Mucosa of descending colon (tissue), 3 donors: Measurements from ENCODE around the gene ERCC6L. TPM values are rescaled to one million over a fixed set of nuclear protein-coding genes. Genes with fewer than 3 reads are reported as not detected.
"Not testable (repeated sequence)": the region's sequence is repeated elsewhere in the genome, so short reads cannot be mapped to it uniquely, and the experiment has no call there.

Experiments
- ATAC-seq: fragments of 200-7000 bp; cut with Tn5 transposase; one replicate; pipeline ENCODE4 v1.9.1; 2020; ENCODE audit warnings: mild to moderate bottlenecking, moderate library complexity
- DNase-seq, 3 donors: peaks; one replicate each; pipeline ENCODE4 v3.0.0-alpha.2; 2020
- H3K36me3 ChIP-seq: fragments of 200-600 bp; one replicate; pipeline ENCODE4 v1.8.0; 2021; ENCODE audit warnings: low read depth, mild to moderate bottlenecking
- H3K4me1 ChIP-seq: fragments of 200-600 bp; one replicate; pipeline ENCODE4 v1.8.0; 2021; ENCODE audit warnings: low read depth, mild to moderate bottlenecking
- H3K4me3 ChIP-seq: fragments of 200-600 bp; one replicate; pipeline ENCODE4 v1.8.0; 2021; ENCODE audit warnings: mild to moderate bottlenecking
- H3K9me3 ChIP-seq: fragments of 200-600 bp; one replicate; pipeline ENCODE4 v1.8.0; 2021; ENCODE audit warnings: mild to moderate bottlenecking
- intact Hi-C, 2 donors: fragments of 100-400 bp; cut with DNase I in 1 of 2; cut with micrococcal nuclease in 1 of 2; formaldehyde crosslinking; loops; one replicate each; pipeline versions ENCODE4 v1.11.0 to v1.11.1; 2022; cut with DNase I, micrococcal nuclease
- total RNA-seq, 3 donors: library from RNA; stranded (reverse); fragmentation: NEBNext Ultra II Directional in 2 of 3; extraction: Animal tissue kit (Norgen Biotek cat#: 25700) in 2 of 3; gene quantifications; one replicate each; pipeline versions ENCODE4 v1.2.1 to v1.2.4, GENCODE V29; 2021 to 2023
- TF ChIP-seq, protein P1 (sequence below): fragments of 200-600 bp; IDR thresholded peaks from one replicate; pipeline ENCODE4 v1.8.0; 2022; ENCODE audit warnings: antibody characterized with exemption, mild to moderate bottlenecking
- donor health status: DM: no; HTN: no; CAD: no; lungs with moderate emphysema.
- donor health status: DM: no; HTN: no; CAD: no.
- donor health status: DM: no; HTN: yes; CAD: no.

The ERCC6L gene
- total RNA-seq, 3 donors from 2014 or later, result 0.22 to 2.6 (median 0.64) TPM

DNA sequence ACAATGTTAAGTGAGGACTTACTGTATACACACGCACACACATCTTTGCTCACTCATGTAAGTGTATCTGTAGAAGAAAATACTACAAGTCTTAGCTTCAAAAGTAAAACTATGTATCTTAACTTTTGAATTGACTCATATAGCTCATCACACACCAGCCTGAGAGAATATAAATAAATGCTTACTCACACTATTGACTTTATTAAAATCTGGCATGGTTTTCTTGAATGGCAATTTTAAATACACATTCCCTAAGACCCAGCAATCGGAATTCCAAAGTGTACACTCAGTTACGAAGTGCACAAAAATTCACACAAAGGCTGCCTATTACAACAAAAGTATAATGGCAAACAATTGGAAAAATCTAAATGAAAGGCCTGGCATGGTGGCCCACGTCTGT lies 2.0 kb downstream of the ERCC6L start:
- H3K9me3 ChIP-seq, result no peaks in the 10 kb centered on the region
- no peaks in the 10 kb centered on the region for H3K36me3 ChIP-seq
- ATAC-seq (no peak), DNase-seq (no peak)
- H3K4me1 ChIP-seq, result no peaks in the 10 kb centered on the region
- TF ChIP-seq, protein P1, sequence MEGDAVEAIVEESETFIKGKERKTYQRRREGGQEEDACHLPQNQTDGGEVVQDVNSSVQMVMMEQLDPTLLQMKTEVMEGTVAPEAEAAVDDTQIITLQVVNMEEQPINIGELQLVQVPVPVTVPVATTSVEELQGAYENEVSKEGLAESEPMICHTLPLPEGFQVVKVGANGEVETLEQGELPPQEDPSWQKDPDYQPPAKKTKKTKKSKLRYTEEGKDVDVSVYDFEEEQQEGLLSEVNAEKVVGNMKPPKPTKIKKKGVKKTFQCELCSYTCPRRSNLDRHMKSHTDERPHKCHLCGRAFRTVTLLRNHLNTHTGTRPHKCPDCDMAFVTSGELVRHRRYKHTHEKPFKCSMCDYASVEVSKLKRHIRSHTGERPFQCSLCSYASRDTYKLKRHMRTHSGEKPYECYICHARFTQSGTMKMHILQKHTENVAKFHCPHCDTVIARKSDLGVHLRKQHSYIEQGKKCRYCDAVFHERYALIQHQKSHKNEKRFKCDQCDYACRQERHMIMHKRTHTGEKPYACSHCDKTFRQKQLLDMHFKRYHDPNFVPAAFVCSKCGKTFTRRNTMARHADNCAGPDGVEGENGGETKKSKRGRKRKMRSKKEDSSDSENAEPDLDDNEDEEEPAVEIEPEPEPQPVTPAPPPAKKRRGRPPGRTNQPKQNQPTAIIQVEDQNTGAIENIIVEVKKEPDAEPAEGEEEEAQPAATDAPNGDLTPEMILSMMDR, result no peak
- no peak overlapping the region for H3K4me3 ChIP-seq
- intact Hi-C loops, result no loop called here

DNA sequence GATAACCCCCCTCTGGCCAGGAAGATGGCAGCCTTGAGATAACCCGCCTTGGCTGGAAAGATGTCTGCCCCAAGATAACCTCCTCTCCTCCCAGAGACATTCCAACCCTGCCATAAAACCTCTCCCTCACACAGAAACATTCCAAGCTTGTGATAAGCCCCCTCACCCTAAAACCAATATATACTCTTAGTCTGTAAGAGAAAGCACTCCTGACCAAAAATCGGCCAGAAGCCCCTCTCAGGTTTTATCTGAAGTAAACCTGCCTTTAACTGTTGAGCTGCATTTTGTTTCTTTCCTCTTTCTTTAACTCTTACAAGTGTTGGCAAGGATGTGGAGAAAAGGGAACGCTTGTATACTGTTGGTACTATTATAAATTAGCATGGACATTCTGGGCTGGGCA lies 8.5 kb downstream of the ERCC6L start:
- intact Hi-C loops, result no loop called here
- no peak overlapping the region for H3K4me3 ChIP-seq
- no peaks in the 10 kb centered on the region for H3K4me1 ChIP-seq
- DNase-seq (no peak), ATAC-seq (no peak)
- TF ChIP-seq, protein P1, result no peak
- no peaks in the 10 kb centered on the region for H3K36me3 ChIP-seq
- H3K9me3 ChIP-seq, result no peaks in the 10 kb centered on the region

DNA sequence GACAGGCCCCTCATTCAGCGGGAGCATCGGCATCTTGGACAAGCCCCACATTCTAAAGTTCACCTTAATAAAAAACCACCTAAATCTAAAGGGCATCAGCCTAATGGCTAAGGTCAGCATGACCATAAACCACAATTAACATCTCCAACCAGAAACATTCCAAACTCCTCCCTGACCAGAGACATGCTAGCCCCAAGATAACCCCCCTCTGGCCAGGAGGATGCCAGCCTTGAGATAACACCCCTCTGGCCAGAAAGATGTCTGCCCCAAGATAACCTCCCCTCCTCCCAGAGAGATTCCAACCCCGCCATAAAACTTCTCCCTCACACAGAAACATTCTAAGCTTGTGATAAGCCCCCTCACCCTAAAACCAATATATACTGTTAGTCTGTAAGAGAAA lies 18.5 kb downstream of the ERCC6L start:
- ATAC-seq, intact Hi-C loops, H3K9me3 ChIP-seq, H3K4me1 ChIP-seq, DNase-seq, H3K36me3 ChIP-seq, H3K4me3 ChIP-seq: not testable (repeated sequence)

DNA sequence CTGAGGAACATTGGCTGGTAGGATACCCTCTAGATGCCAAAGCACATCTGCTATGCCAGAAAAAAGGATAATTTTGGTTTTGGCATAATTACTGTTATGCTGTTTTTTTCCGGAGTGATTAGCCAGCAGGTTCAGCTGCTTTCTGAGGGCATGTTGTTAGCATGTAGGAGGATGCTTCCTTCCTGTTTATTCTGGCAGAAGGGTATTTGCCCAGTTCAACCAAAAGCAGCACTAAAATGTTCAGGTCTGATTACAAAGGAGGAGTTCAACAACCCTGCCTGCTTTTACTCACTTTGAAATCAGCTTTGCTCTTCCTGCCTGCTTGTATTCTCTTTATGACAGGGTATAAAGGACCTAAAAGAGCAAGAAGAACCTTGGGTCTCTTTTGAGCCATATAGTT lies 21.9 kb downstream of the ERCC6L start:
- Histone ChIP-seq H3K36me3 (no peaks in the 10 kb centered on the region), H3K4me3 (no peak overlapping the region), H3K9me3 (no peaks in the 10 kb centered on the region), H3K4me1 (no peaks in the 10 kb centered on the region)
- TF ChIP-seq, protein P1, result no peak
- intact Hi-C loops, result no loop called here
- DNase-seq (no peak), ATAC-seq (no peak)

DNA sequence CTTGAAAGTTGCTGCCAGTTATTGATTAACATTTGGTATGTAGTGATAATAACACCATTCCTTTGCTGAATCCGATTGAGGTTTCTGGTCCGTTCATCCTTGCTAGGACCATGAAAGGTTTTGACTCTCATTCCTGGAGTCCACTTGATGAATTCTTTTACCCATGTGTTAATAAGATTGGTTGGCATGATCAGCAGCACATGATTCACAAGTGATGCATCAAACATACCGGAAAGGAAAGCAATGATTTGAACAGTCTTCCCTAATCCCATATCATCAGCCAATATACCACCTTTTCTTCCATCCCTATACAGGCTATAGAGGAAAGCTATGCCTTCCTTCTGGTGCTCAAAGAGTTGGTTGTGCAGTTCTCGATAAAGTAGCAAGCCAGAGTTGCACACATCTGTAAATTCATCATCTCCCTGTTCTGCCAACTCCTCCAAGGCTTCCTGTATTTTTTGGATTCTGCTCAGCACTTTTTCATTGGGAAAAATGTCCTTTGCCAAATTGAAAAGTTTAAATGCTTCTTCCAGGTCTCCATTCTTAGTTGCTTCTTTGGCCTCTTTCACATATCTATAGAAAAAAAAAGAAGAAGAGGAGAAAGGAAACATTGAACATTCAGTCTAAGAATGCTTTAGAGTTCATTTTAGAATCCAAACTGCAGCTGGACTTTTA lies 30.6 kb downstream of the ERCC6L start:
- TF ChIP-seq, protein P1, result no peak
- H3K4me3 ChIP-seq, result no peak overlapping the region
- no peaks in the 10 kb centered on the region for H3K9me3 ChIP-seq
- no peaks in the 10 kb centered on the region for H3K36me3 ChIP-seq
- no peak for DNase-seq
- ATAC-seq, result no peak
- intact Hi-C loops, result no loop called here
- no peaks in the 10 kb centered on the region for H3K4me1 ChIP-seq

DNA sequence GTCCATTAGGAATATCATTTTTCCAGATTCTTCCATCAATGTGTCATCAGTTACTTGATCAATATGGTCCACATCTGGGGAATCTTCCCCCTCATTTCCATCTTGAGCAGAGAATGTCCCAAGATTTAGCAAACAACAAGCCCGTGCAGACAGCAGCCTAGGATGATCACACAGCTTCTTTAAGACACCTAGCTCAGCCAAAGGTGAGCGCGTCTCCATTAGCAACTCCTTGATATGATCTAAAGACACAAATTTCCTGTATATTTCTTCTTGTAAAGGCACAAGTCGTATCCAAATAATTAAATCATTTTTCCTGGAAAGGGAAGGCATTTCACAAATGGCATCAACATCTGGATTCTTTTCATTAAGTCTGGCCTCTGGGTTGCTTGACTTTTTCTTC lies 31.5 kb downstream of the ERCC6L start:
- no peaks in the 10 kb centered on the region for H3K36me3 ChIP-seq
- H3K4me3 ChIP-seq, result no peak overlapping the region
- H3K9me3 ChIP-seq, result no peaks in the 10 kb centered on the region
- DNase-seq (no peak), ATAC-seq (no peak)
- intact Hi-C loops, result no loop called here
- TF ChIP-seq, protein P1, result no peak
- H3K4me1 ChIP-seq, result no peaks in the 10 kb centered on the region
